ENCODE data around the gene LAD1.

Gene LAD1

DNA sequence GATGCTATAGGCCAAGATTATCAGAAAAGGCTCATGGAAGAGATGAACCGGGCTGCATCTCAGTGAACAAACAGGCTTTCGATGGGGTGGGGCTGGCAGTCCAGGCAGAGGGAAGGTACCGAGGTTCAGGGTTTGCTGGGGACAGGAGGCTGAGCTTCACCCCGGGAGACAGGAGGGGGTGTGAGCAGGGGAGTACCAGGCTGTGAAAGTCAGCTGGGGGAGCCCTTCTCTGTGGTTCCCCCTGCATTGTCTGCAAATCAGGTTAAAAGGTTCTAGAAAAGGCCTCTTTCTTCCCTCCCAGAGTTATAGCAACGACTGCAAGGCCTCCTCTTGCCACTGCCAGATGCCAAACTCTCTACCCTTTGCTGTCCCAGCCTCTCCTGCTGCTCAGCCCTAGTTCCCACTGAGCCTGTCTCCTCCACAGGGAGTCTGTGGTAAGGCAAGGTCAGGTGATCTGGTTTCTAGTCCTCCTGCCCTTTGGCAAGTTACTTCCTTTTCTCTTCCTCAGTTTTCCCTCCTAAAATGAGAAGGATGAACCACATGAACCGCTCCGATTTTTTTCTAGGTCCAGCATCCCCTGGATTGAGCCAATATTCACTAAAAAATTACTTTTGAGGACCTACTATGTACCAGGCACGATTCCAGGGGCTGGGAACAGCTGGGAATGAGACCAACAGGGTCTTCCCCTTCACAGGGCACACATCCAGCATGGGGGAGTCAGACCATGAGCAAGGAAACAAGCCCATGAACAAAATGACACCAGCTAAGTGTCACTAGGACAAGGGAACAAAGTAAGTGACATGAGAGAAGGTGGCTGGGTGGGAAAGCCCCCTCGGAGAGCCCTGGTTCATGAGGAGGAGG is 7.2 kb downstream of the LAD1 start:
- DNase-seq (ENCODE audit: low spot score), result no peak

DNA sequence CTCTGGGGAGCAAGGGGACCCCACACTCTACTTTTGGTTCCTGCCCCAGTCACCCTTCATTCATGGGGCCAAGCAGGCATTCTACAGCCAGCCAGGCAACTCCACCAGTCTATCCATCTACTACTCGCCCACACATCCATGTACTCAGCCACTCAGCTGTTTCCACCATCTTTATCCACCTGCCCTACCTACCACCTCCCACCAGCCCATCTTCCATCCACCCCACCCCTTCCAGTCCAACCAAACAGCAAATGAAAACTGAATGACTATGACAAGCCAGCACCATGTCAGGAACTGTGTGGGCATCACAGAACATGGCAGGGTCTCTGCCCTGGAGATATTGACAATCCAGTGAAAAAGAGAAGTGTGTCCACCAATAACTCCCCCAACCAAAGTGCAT is 7.9 kb downstream of the LAD1 start:
- DNase-seq (ENCODE audit: low spot score), result no peak

DNA sequence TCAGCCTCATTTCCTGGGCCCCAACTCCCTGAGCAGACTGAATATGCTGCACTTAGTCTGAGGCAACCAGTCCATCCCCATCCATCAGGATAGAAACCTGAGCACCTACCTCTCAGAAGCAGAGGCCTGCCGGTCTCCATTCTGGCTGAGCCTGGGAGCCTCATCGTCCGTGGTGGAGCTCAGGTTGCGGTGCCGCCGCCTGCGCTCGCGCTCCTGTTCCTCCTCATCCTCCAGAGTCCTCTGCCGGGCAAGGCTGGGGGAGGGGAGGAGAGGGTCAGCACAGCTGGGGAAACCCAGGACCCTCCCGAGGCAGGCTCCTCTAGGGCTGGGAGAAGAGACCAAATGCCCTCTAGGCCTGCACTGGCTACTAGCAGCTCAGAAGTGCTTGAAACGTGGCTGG is 10.1 kb downstream of the LAD1 start:
- no peak for DNase-seq (ENCODE audit: low spot score)

DNA sequence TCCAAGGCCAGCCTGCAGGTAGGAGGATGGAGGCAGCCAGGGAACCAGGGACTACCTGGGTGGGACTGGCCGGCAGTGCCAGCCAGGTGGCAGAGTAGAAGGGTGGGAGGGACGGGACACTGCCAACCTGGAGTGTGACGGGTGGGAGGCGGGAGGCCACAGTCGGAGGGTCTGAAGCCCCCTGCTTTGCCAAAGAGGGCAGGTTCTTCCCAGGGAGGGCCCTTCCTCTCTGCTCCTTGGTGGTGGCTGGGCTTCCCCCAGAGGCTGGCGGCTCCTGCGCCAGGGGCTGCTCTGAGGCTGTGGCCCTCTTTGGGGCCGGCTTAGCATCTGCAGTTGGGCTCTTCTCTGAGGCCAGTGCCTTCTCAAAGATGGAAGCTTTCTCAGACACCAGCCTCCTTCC is 12.9 kb downstream of the LAD1 start:
- no peak for DNase-seq (ENCODE audit: low spot score)

DNA sequence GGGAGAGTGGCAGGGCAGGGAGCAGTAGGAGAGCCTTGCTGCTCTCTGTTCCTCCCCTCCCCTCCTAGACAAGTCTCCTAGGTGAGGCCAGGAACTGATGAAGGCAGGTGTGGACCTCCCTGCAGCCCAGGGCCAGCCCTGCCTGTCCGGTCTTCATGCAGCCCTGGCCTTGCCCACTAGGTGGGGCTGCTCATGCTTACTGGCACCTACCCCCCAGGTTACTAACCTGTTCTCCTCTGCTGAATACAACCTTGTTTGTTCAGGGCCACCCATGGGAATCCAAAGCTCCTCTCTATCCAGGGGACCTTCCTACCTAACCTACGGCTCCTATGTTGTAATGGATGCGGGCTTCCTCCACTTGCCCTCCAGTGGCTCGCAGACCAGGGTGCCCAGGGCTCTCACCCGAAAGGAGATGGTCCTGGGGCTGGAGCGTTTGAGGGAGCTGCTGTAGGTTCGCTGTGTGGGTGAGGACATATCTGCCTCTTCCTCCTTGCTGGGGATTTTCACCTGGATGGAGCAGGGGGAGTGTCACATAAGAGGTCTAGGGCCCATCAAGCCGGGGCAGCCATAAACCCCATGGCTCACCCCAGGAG is 13.7 kb downstream of the LAD1 start:
- peak; percentile 90 for DNase-seq (ENCODE audit: low spot score)

DNA sequence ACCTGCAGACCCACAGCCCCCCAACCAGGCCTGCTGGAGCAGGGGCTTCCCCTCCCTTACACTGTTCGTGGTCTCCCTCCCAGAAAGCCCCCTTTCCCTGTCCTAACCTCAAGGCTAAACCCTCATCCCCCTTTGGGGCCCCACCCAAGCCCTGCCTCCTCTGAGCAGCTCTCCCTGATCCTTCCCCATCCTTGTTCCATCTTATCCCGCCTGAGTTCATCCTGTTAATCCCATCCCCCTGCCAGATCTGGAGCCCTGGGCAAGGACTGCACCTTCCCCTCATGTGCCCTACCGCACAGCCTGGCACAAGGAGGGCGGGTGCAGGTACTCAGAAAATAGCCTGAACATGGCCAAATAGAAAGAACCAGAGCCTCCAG is 14.7 kb downstream of the LAD1 start:
- DNase-seq (ENCODE audit: low spot score), result no peak

DNA sequence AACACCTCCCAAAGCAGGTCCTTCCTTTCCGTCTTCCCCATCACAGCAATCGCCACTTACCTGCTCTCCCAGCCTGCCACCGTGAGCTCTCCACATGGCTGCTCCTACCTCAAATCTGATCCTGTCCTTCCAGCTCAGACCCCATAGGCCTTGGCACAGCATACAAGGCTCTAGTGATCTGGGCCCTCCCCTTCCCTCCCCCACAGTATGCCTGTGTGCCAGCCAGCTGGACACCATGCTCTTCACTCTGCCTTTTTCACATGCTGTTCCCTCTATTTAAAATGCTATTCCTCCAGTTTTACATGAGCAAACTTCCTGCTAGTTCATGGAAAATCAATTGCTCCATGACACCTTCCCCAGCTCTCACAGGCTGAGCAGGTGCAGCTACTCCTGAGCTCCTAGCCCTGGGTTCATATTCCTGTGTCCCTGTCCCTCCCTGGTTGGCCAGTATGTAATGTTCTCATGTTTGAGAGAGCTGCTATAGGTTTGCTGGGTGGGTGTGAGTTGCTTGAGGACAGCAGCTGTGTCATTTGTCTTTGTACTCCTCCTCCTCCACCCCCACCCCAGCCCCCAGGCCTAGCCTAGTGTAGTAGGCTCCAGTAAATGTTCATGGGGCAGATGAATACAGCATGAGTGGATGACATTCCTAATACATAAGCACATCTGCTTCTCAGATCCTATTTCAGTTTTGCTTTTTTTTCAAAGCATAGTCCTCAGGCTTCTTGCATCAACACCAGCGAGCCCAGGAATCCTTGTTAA is 15.3 kb downstream of the LAD1 start:
- DNase-seq (ENCODE audit: low spot score), result no peak

DNA sequence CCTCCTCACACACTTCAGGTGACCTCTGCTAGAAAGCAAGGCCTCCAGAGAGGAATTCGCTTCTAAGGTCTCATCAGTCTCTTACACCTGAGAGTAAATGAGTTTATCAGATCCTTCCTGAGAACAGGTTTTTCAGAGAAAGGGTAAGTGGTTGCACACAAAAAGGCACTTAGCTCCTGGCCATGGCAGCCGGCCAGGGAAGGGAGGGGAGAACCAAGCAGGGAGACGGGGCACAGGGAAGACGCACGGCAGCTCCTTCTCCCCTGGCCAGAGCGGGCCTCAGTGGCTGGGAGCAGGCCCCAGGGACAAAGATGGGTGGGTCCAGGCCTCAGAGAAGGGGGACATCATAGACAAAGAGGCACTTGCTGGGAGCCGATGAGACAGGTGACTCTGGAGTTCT is 18.0 kb downstream of the LAD1 start:
- DNase-seq (ENCODE audit: low spot score), result no peak

DNA sequence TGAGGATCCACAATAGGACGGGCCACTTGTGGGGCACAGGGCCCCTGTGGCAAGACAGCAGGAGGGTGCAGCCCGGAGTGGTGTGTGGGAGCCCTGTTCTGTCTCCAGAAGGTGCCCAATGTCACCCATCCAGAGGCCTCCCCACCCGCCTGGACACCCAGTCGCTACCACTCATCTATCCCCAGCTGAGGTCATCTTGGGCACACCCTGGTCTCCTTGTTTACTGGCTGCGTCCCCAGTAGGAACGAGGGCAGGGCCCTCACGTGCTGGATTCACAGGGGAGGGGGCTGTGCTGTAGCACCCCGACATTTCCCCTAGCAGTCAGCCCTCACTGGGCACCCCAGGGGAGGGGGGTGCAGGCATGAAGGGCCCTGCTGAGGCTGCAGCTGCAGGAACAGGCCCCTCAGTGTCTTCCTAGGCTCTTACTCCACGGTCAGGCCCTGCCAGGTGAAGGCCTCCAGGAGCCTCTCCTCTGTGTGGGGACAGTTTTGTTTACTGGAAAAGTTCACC is 19.3 kb downstream of the LAD1 start:
- DNase-seq (ENCODE audit: low spot score), result no peak

DNA sequence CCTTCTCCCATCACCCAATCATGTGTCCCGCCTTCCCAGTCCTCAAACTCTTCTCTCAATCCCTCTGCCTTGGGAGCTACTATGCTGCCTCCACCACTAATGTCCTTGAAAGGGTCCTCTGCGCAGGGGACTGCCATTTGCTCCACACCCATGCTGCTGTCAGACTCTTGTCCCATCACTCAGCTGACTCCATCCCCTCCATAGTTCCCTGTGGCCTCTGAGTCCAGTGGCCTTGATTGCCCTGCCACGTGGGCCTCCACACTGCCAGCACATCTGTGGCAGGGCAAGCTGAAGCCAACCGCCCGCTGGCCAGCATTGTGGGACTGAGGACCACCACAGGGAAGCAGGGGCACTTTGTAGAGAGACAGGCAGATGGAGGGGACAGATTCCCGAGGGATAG is 20.3 kb downstream of the LAD1 start:
- no peak for DNase-seq (ENCODE audit: low spot score)

DNA sequence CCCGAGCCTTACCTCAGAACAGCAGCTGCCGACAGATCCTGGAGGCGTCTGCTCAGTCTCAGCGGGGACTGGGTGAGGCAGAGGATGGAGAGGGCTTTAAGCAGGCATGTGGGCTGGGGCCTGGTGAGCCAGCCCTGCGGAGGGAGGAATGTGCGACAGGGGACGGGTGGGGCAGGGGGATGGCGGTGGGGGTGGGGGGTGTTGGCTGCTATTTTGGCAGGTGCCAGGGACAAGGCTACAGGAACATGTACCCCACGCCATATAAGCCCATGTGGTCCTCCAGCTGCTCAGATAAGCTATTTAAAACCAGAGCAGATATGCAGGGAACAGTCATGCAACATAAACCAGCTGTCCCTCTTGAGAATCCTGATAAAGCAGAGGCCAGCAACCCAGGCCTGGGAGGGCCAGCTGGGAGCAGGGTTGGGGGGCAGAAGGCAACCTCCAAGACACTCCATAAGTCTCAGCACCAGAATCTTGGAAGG is 21.5 kb downstream of the LAD1 start, which contains the start of gene TNNT2:
TNNT2 (minus strand) TSS at position 70 of the 482 bp plus-strand sequence. CDS start 4,426 bp downstream, outside the sequence.
- DNase-seq (ENCODE audit: low spot score), result no peak

DNA sequence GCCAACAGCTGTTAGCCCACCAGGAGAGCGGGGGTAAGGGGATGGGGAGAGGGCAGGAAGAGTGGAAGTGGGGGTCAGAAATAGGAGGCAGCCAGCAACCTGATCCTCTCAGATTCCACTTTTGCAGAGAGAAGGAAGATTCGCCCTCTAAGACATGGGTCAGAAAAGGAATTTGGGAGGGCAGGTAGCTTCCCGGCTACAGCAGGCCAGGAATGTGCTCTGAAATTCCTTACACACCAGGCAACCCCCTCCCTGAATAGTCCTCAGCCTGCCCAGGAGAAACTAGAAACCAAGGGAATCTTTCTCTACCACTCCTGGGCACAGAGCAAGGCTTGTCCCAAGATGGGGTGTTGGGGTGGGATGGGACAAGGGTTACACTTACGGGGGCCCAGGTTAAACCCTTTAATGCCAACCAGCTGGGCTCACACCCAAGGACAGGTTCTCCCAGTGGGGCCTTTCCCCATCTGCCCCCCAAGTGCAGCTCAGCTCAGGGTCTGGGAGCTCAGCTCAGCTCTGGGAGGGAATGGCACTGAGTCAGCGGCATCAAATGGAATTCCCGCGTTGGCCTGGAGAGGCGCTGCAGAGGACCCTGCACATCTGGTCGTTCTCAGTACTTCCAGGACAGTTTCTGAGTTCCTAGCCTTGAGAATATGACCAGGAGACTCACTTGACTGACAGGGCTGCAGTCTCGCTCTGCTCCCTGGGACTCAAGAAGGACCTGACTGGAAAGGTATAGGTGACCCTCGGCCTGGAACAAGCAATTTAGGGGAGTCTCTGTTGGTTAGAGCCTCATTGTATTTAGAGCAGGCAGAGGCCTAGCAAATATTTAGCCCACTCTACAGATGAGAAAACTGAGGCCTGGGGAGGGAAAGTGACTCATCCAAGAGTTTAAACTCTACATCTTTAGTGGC is 22.4 kb downstream of the LAD1 start:
- peak; percentile 88 for DNase-seq (ENCODE audit: low spot score)

DNA sequence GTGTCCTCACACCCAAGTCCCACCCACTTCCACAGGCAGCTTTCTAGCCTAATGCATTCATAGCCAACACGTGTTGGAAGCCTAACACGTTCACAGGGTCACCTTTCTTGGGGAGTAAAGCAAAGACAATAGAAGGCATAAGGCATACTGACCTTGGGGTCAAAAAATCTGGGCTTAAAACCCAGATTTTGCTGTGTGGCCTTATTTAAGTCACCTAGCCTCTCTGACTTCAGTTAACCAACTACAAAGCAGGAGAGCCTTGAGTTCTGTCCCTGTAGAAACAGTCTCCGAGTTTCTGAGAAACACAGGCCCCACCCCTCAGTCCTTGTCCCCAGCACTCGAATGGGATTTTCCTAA is 23.0 kb downstream of the LAD1 start:
- DNase-seq (ENCODE audit: low spot score), result no peak

DNA sequence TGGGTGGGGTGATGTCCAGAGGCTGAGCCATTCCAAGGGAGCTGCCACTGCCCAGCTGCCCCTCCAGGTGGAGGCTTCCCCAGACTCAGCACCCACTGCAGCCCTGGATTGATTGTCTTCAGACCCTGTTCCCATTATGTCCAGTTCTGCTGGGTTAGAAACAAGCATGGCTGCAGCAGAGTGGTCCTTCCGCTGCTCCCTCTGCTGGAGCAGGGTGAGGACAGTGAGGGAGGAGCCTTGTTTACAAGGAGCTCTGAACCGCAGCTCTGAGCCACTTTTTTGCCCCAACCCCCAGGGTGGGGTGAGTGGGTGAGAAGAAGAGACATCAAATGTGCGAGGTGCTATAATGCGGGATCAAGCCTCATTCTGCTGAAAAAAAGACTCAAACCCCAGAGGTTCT is 24.0 kb downstream of the LAD1 start:
- DNase-seq (ENCODE audit: low spot score), result no peak

DNA sequence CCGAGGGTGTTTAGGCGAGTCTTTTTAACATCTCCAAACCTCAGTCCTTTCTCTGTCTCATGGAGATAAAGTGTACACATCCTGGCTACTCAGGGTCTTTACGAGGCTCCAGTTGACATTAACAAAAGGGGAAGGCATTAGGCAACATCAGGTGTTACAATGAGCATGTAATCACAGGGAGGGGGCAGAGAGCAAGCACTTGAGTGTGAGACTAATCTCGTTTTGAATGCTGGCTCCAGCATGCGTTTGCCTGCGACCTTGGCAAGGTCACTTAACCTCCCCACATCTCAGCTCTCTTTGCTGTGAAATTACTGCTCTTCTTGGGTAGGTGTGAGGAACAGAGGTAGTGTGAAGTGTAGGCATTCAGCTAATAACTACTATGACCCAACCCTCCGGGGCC is 24.8 kb downstream of the LAD1 start:
- no peak for DNase-seq (ENCODE audit: low spot score)

DNA sequence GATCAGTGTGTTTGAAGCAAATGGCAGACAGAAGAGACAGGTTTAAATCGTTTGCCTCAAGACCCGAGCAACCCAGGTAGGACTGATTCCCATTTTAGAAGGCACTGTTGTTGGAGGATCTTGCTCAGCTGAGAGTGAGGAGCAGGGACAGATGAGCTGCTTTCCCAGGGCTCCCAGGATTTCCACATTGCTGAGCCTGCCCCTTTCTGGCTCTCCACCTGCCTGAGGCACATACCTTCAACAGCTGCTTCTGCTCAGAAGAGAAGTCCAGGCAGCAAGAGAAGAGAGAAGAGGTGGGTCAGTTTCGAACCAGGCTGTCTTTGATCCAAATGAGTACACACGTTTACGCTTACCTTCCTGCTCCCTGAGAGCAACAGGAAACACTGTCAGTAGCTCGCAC is 27.3 kb downstream of the LAD1 start:
- no peak for DNase-seq (ENCODE audit: low spot score)

DNA sequence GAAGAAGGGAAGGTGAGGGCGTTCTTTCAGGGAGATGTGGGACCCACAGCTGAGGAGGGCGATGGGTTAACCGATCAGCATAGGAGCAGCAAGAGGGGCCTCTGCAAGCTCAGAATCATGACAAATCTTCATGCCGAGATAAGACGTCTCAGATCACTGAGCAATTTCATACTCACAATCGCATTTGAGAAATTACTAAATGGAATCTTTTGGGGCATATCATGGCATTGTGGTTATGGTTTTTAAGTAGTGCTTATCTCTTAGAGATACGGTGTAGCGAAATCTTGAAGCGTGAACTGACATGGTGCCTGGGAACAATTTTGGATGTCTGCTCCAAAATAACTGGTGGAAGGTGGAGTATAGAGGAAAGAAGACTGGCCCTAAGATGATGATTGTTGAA is 27.8 kb downstream of the LAD1 start:
- DNase-seq (ENCODE audit: low spot score), result no peak

DNA sequence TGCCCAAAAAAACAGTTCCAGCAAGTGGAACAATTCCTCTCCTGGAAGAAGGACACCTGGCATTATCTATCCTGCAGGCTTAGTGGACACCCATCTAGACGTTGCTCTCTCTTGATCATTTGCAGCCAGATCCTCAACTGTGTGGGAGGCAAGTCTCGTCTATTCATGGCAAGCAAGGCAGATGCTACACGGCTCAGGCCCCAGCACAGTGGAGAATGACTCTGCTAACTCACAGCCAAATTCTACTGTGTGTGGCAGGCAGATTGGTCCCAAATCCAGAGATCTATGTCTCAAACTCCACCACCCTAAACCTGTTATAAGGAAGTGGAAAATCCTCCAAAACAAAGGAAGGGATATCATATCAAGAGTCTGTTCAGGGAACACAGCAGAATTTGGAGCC is 28.6 kb downstream of the LAD1 start:
- DNase-seq (ENCODE audit: low spot score), result no peak

DNA sequence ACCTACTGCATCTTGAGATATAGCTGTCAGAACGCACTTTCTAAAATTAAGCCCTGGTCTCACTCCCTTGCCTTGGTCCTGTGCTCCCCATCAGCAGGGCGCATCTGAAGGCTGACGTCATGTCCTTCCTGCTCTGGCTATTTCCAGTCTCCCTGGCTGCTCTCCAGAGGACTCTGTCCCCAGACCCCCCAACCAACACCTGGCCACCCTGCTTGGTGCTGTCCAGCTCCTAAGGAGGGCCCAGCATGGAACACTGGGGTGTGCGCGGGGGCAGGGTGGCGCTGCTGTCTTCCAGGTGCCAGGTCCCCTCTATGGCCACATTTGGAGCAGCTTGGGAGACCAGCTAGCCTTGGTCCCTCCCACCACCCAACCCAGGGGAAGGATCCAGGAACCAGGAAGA is 29.9 kb downstream of the LAD1 start:
- DNase-seq (ENCODE audit: low spot score), result no peak

DNA sequence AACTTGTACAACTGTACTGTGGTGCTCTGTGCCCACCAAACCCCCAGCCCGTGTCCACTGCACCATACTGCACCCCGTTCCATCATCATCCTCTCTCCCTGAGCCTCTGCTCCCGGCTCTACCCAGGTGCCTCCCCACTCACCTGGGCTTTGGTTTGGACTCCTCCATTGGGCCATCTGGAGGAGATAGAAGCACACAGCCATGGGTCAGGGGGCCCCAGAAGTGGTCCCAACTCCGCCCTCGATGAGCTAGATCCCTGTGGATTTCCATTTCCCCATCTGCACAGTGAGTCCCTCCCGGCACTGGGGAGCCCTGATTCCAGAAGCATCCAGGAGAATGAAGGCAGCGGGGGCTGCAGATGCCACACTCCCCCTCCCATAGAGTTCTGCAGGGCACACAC is 32.4 kb downstream of the LAD1 start:
- no peak for DNase-seq (ENCODE audit: low spot score)

DNA sequence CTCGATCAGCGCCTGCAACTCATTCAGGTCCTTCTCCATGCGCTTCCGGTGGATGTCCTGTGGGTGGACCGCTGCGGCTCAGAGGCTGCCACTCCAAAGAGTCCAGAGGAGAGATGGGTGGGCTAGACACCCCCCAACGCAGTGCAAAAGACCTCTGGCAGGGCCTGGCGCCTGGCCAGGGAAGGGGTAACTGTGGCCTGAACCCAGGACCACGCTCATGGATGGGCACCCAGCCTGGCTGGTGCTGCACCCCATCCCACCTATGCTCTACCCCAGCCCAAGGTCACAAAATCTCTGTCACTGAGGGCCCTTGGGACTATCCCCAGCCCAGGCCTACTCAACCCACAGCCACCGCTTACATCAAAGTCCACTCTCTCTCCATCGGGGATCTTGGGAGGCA is 33.9 kb downstream of the LAD1 start:
- no peak for DNase-seq (ENCODE audit: low spot score)

DNA sequence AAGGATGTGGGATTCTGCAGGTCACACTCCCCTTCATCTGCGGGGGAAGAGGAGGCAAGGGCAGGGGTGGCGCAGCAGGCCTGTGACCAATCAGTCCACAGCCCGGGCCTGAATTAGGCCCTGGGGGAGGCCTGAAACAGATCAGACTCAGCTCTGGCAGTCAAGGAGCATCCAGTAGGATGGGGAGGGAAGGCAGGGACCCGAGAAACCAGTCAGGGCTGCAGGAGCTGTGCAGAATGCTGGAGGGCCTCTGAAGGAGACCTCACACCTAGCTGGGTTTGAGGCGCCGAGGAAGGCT is 34.4 kb downstream of the LAD1 start:
- DNase-seq (ENCODE audit: low spot score), result no peak

All from HuH-7 (cell line).